Spleen (tissue), 11 donors: ENCODE data around the gene USE1. TPM values are rescaled to one million over a fixed set of nuclear protein-coding genes. Genes with fewer than 3 reads are reported as not detected.
A peak's percentile ranks its signal among the peaks of the same experiment; 100 is the strongest.

Experiments
- DNase-seq: peaks from one replicate; pipeline ENCODE4 v3.0.0-alpha.2; 2020
- H3K27ac ChIP-seq, 8 donors: fragments of 200-600 bp; sonication (generic) in 7 of 8; 1 replicate in 4 of 8; 2 replicates in 4 of 8; pipeline versions ENCODE4 v1.5.0 to v1.8.0; 2016 to 2021; ENCODE audit warnings: inconsistent platforms in 4 of 8, mild to moderate bottlenecking in 4 of 8, moderate library complexity in 1 of 8
- H3K27me3 ChIP-seq, 7 donors: fragments of 200-600 bp; sonication (generic) in 6 of 7; replicated peaks in 1 of 7; 1 replicate in 4 of 7; 2 replicates in 3 of 7; pipeline versions ENCODE4 v1.5.0 to v1.8.0; 2016 to 2021; ENCODE audit warnings: inconsistent platforms in 3 of 7, mild to moderate bottlenecking in 1 of 7
- H3K36me3 ChIP-seq, 6 donors: fragments of 200-600 bp; sonication (generic) in 5 of 6; 1 replicate in 4 of 6; 2 replicates in 2 of 6; pipeline versions ENCODE4 v1.5.0 to v1.8.0; 2016 to 2021; ENCODE audit warnings: inconsistent platforms in 2 of 6
- H3K4me1 ChIP-seq, 6 donors: fragments of 200-600 bp; sonication (generic) in 5 of 6; 1 replicate in 3 of 6; 2 replicates in 3 of 6; pipeline versions ENCODE4 v1.5.0 to v1.8.0; 2016 to 2021; ENCODE audit warnings: inconsistent platforms in 3 of 6
- H3K4me3 ChIP-seq, 8 donors: fragments of 200-600 bp; sonication (generic) in 7 of 8; 1 replicate in 4 of 8; 2 replicates in 4 of 8; pipeline versions ENCODE4 v1.5.0 to v1.8.0; 2016 to 2021; ENCODE audit warnings: inconsistent platforms in 4 of 8, mild to moderate bottlenecking in 4 of 8, moderate library complexity in 2 of 8
- H3K9me3 ChIP-seq, 8 donors: fragments of 200-600 bp; sonication (generic) in 7 of 8; 1 replicate in 4 of 8; 2 replicates in 4 of 8; pipeline versions ENCODE4 v1.5.0 to v1.8.0; 2016 to 2021; ENCODE audit warnings: inconsistent platforms in 4 of 8
- CTCF ChIP-seq, 11 experiments: fragments of 200-600 bp in 7 of 11; fragments of 450-650 bp in 4 of 11; sonication (generic) in 4 of 11; IDR thresholded peaks in 8 of 11; conservative IDR thresholded peaks in 3 of 11; 1 replicate in 7 of 11; 2 replicates in 4 of 11; pipeline versions ENCODE4 v1.4.0 to v1.8.0; 2016 to 2021; ENCODE audit warnings: antibody characterized with exemption in 11 of 11, inconsistent platforms in 4 of 11, mild to moderate bottlenecking in 1 of 11
- POLR2A ChIP-seq, 3 donors: fragments of 450-650 bp; IDR thresholded peaks; one replicate each; pipeline ENCODE4 v1.5.1; 2017; ENCODE audit warnings: antibody characterized with exemption in 3 of 3, mild to moderate bottlenecking in 1 of 3
- POLR2AphosphoS5 ChIP-seq, 3 donors: sonication (generic); formaldehyde crosslinking; IDR thresholded peaks; one replicate each; pipeline ENCODE4 v1.5.1; 2017; ENCODE audit warnings: antibody characterized with exemption in 3 of 3
- WGBS, 5 donors: extraction: QIAGEN DNeasy Blood & Tissue Kit in 3 of 5; methylation state at CpG; one replicate each; pipeline versions ENCODE4 v1.1.5 to v1.1.7; 2013 to 2018; 5-methylcytosine and 5-hydroxymethylcytosine counted together
- intact Hi-C: fragments of 100-400 bp; cut with DNase I; formaldehyde crosslinking; loops from one replicate; pipeline ENCODE4 v1.15.0; 2023; ENCODE audit warnings: low total_unique reads
- polyA plus RNA-seq, 3 donors: library from polyadenylated mRNA; stranded (reverse); fragments of 200-250 nt; gene quantifications; one replicate each; pipeline ENCODE4 v1.2.1, GENCODE V29; 2013
- total RNA-seq, 7 donors: library from RNA; depleted of rRNA in 3 of 7; stranded (reverse); fragments of >200 nt in 3 of 7; fragmentation: NEBNext Ultra II Directional in 4 of 7; extraction: Animal tissue kit (Norgen Biotek cat#: 25700) in 4 of 7; gene quantifications; one replicate each; pipeline versions ENCODE4 v1.1.0 to v1.2.1, GENCODE V29; 2016 to 2021
- donor health status: healthy with polysubstance abuse.
- donor health status: DM: no; HTN: no; CAD: no; lungs with moderate emphysema.
- donor health status: DM: no; HTN: no; CAD: no.
- donor health status: Bipolar disorder and iron deficiency.
- donor health status: healthy.
- donor health status: DM: no; HTN: no; CAD: no.
- donor health status: DM: yes; HTN: yes; CAD: no.

The USE1 gene
- total and polyA plus RNA-seq, 10 donors: 17.2 to 74.4 (median 28.6) TPM

GRCh38 chr19:17211547-17212446 lies 3.4 kb upstream of the USE1 start:
- peaks cover 4 to 24% (median 20%) of the 10 kb centered on the region in 6 donors for H3K4me1 ChIP-seq
- peaks cover 0 to 81% (median 58%) of the 10 kb centered on the region in 6 donors for H3K36me3 ChIP-seq
- no peak overlapping the region for H3K4me3 ChIP-seq
- peak; percentile 76 for DNase-seq
- TF ChIP-seq POLR2AphosphoS5 (IDR thresholded peaks at IDR 0.05): peak in 1 of 3 donors; percentile 43
- TF ChIP-seq POLR2A (IDR thresholded peaks at IDR 0.05): no peak
- intact Hi-C loops: no loop called here
- H3K9me3 ChIP-seq: no peaks in the 10 kb centered on the region
- no peak overlapping the region for H3K27ac ChIP-seq
- 91 to 96% (median 95%) methylated on average over 36 to 58 of the region's 58 CpGs for WGBS, 5 donors
- no peaks in the 10 kb centered on the region for H3K27me3 ChIP-seq

GRCh38 chr19:17213334-17213733 lies 1.8 kb upstream of the USE1 start:
- intact Hi-C loops: no loop called here
- H3K9me3 ChIP-seq: no peaks in the 10 kb centered on the region
- H3K27me3 ChIP-seq: no peaks in the 10 kb centered on the region
- no peak overlapping the region for H3K4me3 ChIP-seq
- H3K36me3 ChIP-seq: peaks cover 0 to 81% (median 62%) of the 10 kb centered on the region in 6 donors
- peak; percentile 72 for DNase-seq
- TF ChIP-seq POLR2AphosphoS5 (IDR thresholded peaks at IDR 0.05) (peak in 2 of 3 donors; percentile 12 to 59), POLR2A (IDR thresholded peaks at IDR 0.05) (no peak), CTCF (IDR thresholded peaks at IDR 0.05 in 8 of 11, conservative IDR thresholded peaks at IDR 0.05 in 3 of 11) (no peak)
- WGBS, 5 donors: 85 to 91% (median 86%) methylated on average over 3 to 5 of the region's 5 CpGs
- H3K27ac ChIP-seq: peak overlapping the region in 1 of 8 donors; percentile 28
- peaks cover 4 to 24% (median 20%) of the 10 kb centered on the region in 6 donors for H3K4me1 ChIP-seq

GRCh38 chr19:17214508-17215126 lies 540 bp upstream of the USE1 start:
- Histone ChIP-seq H3K4me3 (peak overlapping the region; percentile 58 to 83 (median 64)), H3K36me3 (peaks cover 0 to 81% (median 59%) of the 10 kb centered on the region in 6 donors), H3K4me1 (peaks cover 4 to 24% (median 19%) of the 10 kb centered on the region in 6 donors), H3K27ac (peak overlapping the region; percentile 86 to 98 (median 96)), H3K27me3 (no peaks in the 10 kb centered on the region), H3K9me3 (no peaks in the 10 kb centered on the region)
- 27 to 37% (median 36%) methylated on average over 15 to 16 of the region's 16 CpGs for WGBS, 5 donors
- intact Hi-C loops: no loop called here
- DNase-seq: peak; percentile 75
- TF ChIP-seq POLR2AphosphoS5 (IDR thresholded peaks at IDR 0.05): no peak
- no peak for TF ChIP-seq POLR2A (IDR thresholded peaks at IDR 0.05)
- TF ChIP-seq CTCF (IDR thresholded peaks at IDR 0.05 in 8 of 11, conservative IDR thresholded peaks at IDR 0.05 in 3 of 11): peak in 1 of 11 experiments; percentile 20

GRCh38 chr19:17216058-17216670 lies 1.0 kb downstream of the USE1 start:
- H3K4me1 ChIP-seq: peaks cover 4 to 21% (median 17%) of the 10 kb centered on the region in 6 donors
- no peaks in the 10 kb centered on the region for H3K27me3 ChIP-seq
- H3K27ac ChIP-seq: peak overlapping the region in 6 of 8 donors; percentile 88 to 97 (median 96)
- intact Hi-C loops: no loop called here
- DNase-seq: peak; percentile 82
- H3K36me3 ChIP-seq: peaks cover 0 to 70% (median 46%) of the 10 kb centered on the region in 6 donors
- peak overlapping the region in 7 of 8 donors; percentile 60 to 83 (median 66) for H3K4me3 ChIP-seq
- 79 to 93% (median 90%) methylated on average over 12 to 13 of the region's 13 CpGs for WGBS, 5 donors
- peak in 1 of 3 donors; percentile 27 for TF ChIP-seq POLR2AphosphoS5 (IDR thresholded peaks at IDR 0.05)
- no peak for TF ChIP-seq CTCF (IDR thresholded peaks at IDR 0.05 in 8 of 11, conservative IDR thresholded peaks at IDR 0.05 in 3 of 11)
- H3K9me3 ChIP-seq: no peaks in the 10 kb centered on the region
